T-helper 2 cell (primary cell): Measurements from ENCODE around the gene CALCR.

ENCODE experiments used
- DNase-seq, 5 experiments: peaks; one replicate each; pipeline versions ENCODE4 v3.0.0 to v3.0.0-alpha.2; 2012 to 2022

CALCR gene

GRCh38 chr7:93442478-93443224, 131.9 kb downstream of the CALCR start:
- peak in 3 of 5 experiments; percentile 1 to 34 (median 5) for DNase-seq

GRCh38 chr7:93435791-93436190, 138.7 kb downstream of the CALCR start:
- no peak for DNase-seq

GRCh38 chr7:93432130-93432529, 142.4 kb downstream of the CALCR start:
- no peak for DNase-seq

- no peak for DNase-seq
Measured at GRCh38 chr7:93430917-93431588, 143.5 kb downstream of the CALCR start.

DNA sequence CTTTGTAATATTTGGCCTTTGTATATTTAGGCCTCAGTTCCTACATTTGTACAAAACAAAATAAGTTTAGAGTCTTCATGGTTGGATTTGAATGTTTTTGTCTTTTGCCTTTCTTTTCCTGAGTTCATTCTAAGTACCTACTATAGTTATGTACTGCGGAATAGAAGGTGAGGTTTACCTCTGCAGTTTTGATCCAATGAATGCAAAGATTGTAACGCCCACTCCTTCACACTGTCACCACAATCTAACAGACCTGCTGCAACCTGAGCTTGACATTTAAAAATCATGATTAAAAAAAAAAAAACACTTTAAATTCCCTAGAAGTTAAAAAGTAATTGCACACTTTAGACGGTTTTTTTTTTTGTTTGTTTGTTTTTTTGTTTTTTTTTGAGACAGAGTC, 145.0 kb downstream of the CALCR start:
- DNase-seq: no peak

GRCh38 chr7:93427107-93427506, 147.4 kb downstream of the CALCR start:
- no peak for DNase-seq

- DNase-seq: no peak
Measured at GRCh38 chr7:93426155-93426696, 148.3 kb downstream of the CALCR start.

GRCh38 chr7:93414574-93414973, 159.9 kb downstream of the CALCR start:
- no peak for DNase-seq

DNA sequence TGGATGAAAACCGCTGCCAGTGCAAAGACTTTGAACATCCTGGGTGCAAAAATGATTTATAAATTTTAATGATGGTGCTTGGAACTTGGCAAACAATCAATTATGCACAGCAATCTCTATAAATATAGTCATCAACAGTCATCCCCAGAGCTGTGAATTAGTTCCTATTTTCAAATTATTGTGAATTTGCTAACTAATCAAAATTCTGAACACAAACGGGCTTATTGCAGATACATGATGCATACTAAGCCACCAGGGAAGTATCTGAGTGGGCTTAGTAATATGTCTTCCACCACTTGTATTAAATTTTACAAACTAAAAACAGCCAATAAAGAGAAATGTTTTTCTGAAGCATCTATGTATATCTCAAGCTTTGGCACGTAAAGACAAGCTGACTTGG, 165.2 kb downstream of the CALCR start:
- DNase-seq: no peak

GRCh38 chr7:93407239-93407638, 167.3 kb downstream of the CALCR start:
- no peak for DNase-seq

- DNase-seq: no peak
Measured at GRCh38 chr7:93402944-93403343, 171.6 kb downstream of the CALCR start.

GRCh38 chr7:93399642-93400041, 174.9 kb downstream of the CALCR start:
- no peak for DNase-seq

DNA sequence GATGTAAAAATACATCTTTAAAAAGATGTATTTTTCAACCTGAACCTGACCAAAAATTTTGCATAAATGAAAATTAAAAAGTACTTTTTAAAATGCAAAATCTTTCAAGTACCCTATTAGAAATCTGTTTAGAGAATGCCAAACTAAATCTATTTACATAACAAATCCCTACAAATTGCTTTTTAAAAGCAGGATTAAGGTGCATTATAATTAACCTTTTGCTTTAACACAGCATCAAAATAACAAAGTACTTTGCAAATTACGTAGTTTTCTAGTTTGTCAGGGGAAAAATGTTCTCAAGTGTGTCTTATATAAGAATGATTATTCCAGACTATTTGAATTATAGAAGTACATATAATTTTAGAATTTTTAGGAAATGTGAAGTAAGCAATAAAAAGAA, 181.5 kb downstream of the CALCR start:
- DNase-seq: no peak

DNA sequence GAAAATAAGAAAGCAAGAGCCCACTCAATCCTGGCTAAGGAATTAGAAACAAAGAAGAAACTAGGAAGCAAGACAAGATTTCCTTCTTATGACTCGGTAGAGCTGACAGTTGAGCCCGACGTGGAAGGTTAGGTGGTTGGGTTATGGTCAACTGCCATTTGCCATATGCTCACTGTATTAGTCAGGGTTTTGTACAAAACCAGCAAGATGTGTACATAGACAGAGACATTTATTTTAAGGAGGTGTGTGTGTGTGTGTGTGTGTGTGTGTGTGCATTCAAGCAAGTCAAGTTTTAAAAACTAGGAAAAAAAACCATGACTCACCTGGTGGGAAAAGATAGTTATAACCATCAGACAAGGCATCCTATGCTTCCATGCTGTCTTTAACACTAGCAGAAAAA, 183.9 kb downstream of the CALCR start:
- DNase-seq: peak in 1 of 5 experiments; percentile 15

DNA sequence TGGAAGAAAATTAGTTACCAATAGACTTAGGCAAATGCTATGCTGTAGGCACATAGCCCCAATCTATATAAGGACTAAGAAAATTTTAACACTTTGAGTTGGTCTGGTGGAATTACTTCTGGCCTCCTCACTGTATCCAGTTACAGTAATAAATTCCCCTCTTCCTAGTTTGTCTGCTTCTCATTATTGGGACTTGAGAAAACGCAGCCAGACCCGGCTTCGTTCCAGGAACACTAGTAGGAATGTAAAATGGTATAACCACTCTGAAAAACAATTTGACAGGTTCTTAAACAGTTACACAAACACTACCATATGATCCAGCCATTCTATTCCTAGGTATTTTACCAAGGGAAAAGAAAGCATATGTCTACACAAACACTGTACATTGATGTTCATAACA, 192.2 kb downstream of the CALCR start:
- DNase-seq: no peak

DNA sequence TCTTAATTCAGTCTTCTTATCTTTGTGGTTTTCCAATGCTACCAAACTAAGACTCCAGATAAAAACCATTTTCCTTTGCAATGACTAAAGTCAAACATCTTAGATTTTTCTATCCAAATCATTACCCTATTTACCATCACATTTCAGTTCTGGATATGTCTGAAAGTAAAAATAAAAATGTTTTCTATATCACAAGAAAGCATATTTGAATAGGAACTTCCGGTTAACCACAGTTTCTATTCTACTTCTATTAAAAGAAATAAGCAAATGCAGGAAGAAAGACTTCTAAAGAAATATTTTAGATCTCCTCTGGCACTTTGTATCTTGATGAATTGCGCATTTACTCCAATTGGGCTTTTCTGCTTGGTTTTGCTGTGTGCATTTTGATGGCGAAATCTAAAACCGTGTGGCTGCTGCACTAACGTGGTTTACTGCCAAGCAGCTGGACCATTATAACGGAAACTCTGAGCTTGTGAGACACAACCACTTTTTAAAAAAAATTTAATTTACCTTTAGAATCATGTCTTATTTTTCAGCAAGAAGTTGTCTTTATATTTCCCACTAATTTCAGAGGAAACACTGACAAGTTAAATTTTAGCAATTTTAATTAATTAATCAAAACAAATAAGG, 196.3 kb downstream of the CALCR start:
- no peak for DNase-seq

- DNase-seq: no peak
Measured at GRCh38 chr7:93375603-93376002, 198.9 kb downstream of the CALCR start.
